Measurements from ENCODE around the gene PTPRG. TPM values are rescaled to one million over a fixed set of nuclear protein-coding genes. Genes with fewer than 3 reads are reported as not detected.

Gene PTPRG
- total and polyA plus RNA-seq, 2 donors (not counting 3 experiments of a cell fraction or from before 2014, with no cell fraction given), result 8.9 to 39.1 TPM

GRCh38 chr3:62070891-62071290 lies 509.5 kb downstream of the PTPRG start:
- H3K4me1 ChIP-seq (ENCODE audit: control insufficient read depth, extremely low read depth, insufficient read depth, low read length), result peaks cover 3% of the 10 kb centered on the region
- FAIRE-seq, result no peak
- H3K4me3 ChIP-seq (replicated peaks in 1 of 3; ENCODE audit: insufficient read depth in 1 of 3, low read depth in 1 of 3, low read length in 3 of 3), result no peak overlapping the region
- intact Hi-C loops (cut with micrococcal nuclease) (no loop called here), dilution Hi-C loops (cut with MboI; ENCODE audit: extremely low pct_ligation_motif_present, low sequenced_read_pairs) (no loop called here)
- POLR2A ChIA-PET, result no interaction called here
- peaks cover 2% of the 10 kb centered on the region for H3K9me1 ChIP-seq (replicated peaks; ENCODE audit: control insufficient read depth, extremely low read depth, insufficient read depth, low read length)
- H3K27ac ChIP-seq (ENCODE audit: insufficient read depth, low read depth, low read length), result no peak overlapping the region
- no peak overlapping the region for H3K9ac ChIP-seq (replicated peaks; ENCODE audit: extremely low read depth, insufficient read depth, low read length)
- no TSS peak for BruUV-seq (replicated peaks)
- no peak overlapping the region for H2AFZ ChIP-seq (ENCODE audit: low read depth, low read length)
- H3K36me3 ChIP-seq (ENCODE audit: control insufficient read depth in 2 of 2, extremely low read depth in 1 of 2, insufficient read depth in 2 of 2, low read length in 2 of 2), result no peaks in the 10 kb centered on the region
- no peaks in the 10 kb centered on the region for H4K20me1 ChIP-seq (replicated peaks; ENCODE audit: control insufficient read depth, extremely low read depth, insufficient read depth, low read length)
- H3K79me2 ChIP-seq (ENCODE audit: control insufficient read depth, insufficient read depth, low read length), result no peaks in the 10 kb centered on the region
- no peak overlapping the region for H3K4me2 ChIP-seq (ENCODE audit: insufficient read depth, low read length)
- H3K27me3 ChIP-seq (ENCODE audit: control insufficient read depth in 2 of 2, insufficient read depth in 2 of 2, low read length in 2 of 2), result no peaks in the 10 kb centered on the region
- CTCF ChIA-PET, result no interaction called here
- no peaks in the 10 kb centered on the region for H3K9me3 ChIP-seq (replicated peaks; ENCODE audit: control insufficient read depth, insufficient read depth, low read length)
- no peak for DNase-seq (ENCODE audit: low read depth, low spot score)
- TF ChIP-seq GATA2 (IDR thresholded peaks at IDR 0.05; ENCODE audit: insufficient read depth, insufficient read length, low read depth, low read length) (no peak), JUN (IDR thresholded peaks at IDR 0.05; ENCODE audit: borderline replicate concordance, insufficient read depth, insufficient read length, low read depth) (no peak), MYC (IDR thresholded peaks at IDR 0.05; ENCODE audit: low read depth, low read length) (no peak)

DNA sequence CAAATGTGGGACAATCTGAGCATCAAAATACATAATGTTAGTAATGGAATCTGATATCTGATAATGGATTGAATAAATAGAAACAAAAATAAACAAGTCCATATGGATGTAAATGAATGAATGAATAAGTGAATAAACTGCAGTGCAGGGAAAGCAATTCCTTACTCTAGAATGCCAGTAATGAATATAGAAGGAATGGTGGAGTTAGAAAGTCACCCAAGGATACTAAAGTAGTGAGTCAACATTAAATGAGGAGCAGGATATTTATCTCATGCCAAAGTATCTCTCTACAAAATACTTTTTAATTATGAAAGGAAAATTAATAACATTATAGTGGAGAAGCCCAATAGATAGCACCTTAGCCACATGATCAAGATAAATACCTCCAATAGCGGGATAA lies 511.7 kb downstream of the PTPRG start:
- no peak overlapping the region for H3K4me3 ChIP-seq (replicated peaks in 1 of 3; ENCODE audit: insufficient read depth in 1 of 3, low read depth in 1 of 3, low read length in 3 of 3)
- H3K27ac ChIP-seq (ENCODE audit: insufficient read depth, low read depth, low read length), result no peak overlapping the region
- FAIRE-seq (no peak), DNase-seq (ENCODE audit: low read depth, low spot score) (no peak)
- POLR2A ChIA-PET, result no interaction called here
- H3K36me3 ChIP-seq (ENCODE audit: control insufficient read depth in 2 of 2, extremely low read depth in 1 of 2, insufficient read depth in 2 of 2, low read length in 2 of 2), result no peaks in the 10 kb centered on the region
- dilution Hi-C loops (cut with MboI; ENCODE audit: extremely low pct_ligation_motif_present, low sequenced_read_pairs) (no loop called here), intact Hi-C loops (cut with micrococcal nuclease) (no loop called here)
- H3K79me2 ChIP-seq (ENCODE audit: control insufficient read depth, insufficient read depth, low read length), result no peaks in the 10 kb centered on the region
- no peak overlapping the region for H3K4me2 ChIP-seq (ENCODE audit: insufficient read depth, low read length)
- no peaks in the 10 kb centered on the region for H3K9me3 ChIP-seq (replicated peaks; ENCODE audit: control insufficient read depth, insufficient read depth, low read length)
- BruUV-seq (replicated peaks), result no TSS peak
- CTCF ChIA-PET, result no interaction called here
- H3K4me1 ChIP-seq (ENCODE audit: control insufficient read depth, extremely low read depth, insufficient read depth, low read length), result peaks cover 3% of the 10 kb centered on the region
- no peaks in the 10 kb centered on the region for H4K20me1 ChIP-seq (replicated peaks; ENCODE audit: control insufficient read depth, extremely low read depth, insufficient read depth, low read length)
- H3K9ac ChIP-seq (replicated peaks; ENCODE audit: extremely low read depth, insufficient read depth, low read length), result no peak overlapping the region
- TF ChIP-seq JUN (IDR thresholded peaks at IDR 0.05; ENCODE audit: borderline replicate concordance, insufficient read depth, insufficient read length, low read depth) (no peak), EZH2 (IDR thresholded peaks at IDR 0.05; ENCODE audit: borderline replicate concordance, low read depth, low read length, severe bottlenecking) (no peak), CTCF (IDR thresholded peaks at IDR 0.05; ENCODE audit: extremely low read depth in 1 of 2, insufficient read depth in 1 of 2, low read depth in 1 of 2, low read length in 2 of 2) (no peak), FOS (IDR thresholded peaks at IDR 0.05; ENCODE audit: borderline replicate concordance, insufficient read depth, low read length) (no peak), POLR2A (IDR thresholded peaks at IDR 0.05; ENCODE audit: low read depth, low read length) (no peak), POLR2AphosphoS5 (IDR thresholded peaks at IDR 0.05; ENCODE audit: insufficient read depth, low read depth, low read length) (no peak), GATA2 (IDR thresholded peaks at IDR 0.05; ENCODE audit: insufficient read depth, insufficient read length, low read depth, low read length) (no peak), MAX (IDR thresholded peaks at IDR 0.05; ENCODE audit: insufficient read depth, insufficient read length) (no peak), MYC (IDR thresholded peaks at IDR 0.05; ENCODE audit: low read depth, low read length) (no peak)
- no peak overlapping the region for H2AFZ ChIP-seq (ENCODE audit: low read depth, low read length)
- peaks cover 2% of the 10 kb centered on the region for H3K9me1 ChIP-seq (replicated peaks; ENCODE audit: control insufficient read depth, extremely low read depth, insufficient read depth, low read length)
- H3K27me3 ChIP-seq (ENCODE audit: control insufficient read depth in 2 of 2, insufficient read depth in 2 of 2, low read length in 2 of 2), result no peaks in the 10 kb centered on the region
